HG03558 (cell line): Measurements from ENCODE around the gene ELL2.
"Not testable (repeated sequence)": the region's sequence is repeated elsewhere in the genome, so short reads cannot be mapped to it uniquely, and the experiment has no call there.

Experiments used
- ATAC-seq: cut with Tn5 transposase; IDR thresholded peaks from one replicate; pipeline ENCODE4 v1.9.1; 2021; ENCODE audit warnings: moderate number of reproducible peaks; ENCODE audit not compliant: unreplicated experiment; ENCODE audit errors: extremely low read depth

ELL2 gene

DNA sequence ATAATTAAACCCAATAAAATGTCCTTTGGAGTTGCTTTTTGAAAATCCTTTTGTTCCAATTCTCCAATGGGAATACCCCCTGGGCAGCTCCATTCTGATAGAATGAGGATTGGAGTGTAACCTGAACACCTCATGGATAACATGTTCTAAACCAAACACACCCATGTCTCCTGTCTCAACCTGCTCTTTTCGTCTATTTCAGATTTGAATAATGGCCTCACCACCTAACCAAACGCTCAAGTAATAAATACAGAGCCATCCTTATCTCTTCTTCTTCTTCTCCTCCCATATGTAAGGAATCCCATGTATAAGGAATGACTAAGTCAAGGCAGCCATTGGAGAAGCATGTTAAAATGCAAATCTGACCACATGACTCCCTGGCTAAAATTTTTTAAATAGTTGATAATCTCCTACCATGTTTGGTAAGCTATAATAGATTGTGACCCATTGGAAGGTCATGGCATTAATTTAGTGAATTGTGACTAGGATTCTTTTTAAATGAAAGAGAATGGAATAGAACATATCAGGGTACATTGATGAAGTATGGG lies 26.0 kb downstream of the ELL2 start:
- ATAC-seq: no peak

DNA sequence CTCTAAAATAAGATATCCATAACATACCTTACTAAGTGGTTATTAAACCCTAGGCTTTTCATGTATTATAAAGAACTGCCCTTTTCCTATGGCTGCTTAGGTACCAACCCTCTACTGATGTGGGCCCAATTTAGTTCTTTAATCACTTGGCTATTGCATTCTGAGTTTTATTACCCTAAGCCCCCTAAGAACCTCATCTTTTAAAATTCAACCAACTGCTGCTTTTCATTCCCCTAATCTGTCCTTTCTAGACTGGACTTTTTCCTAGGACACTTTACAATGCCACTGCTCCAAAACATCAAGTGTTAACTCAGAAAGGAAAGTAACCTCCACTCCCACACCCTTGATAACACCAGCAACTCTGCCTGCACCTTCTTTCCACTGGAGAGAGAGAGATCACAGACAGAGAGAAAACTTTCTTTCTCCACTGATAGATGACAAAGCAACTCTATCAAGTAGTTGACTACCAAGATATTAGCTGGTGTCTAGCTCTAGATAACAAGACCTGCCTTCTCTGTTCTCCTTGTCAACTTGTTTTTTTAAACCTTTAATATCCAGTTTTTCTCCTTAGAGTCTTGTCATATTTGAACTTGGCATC lies 27.3 kb downstream of the ELL2 start:
- ATAC-seq: no peak

DNA sequence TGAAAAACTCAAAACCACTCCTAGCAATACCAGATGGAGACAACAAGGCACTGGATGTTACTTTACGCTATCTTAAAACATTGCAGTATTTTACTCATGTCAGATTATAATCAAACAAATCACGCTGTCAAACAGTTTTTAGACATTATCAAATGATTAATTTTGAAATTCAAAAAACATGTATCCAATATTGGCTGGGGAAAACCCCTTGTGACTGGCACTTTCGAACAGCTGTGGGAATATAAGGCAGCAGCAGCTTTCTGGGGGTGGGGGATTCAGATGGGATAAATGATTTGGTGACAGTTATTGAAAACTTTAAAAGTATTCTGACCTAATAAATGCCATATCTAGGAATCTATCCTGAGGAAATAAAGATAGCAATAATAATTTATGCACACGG lies 28.7 kb downstream of the ELL2 start:
- no peak for ATAC-seq

GRCh38 chr5:95931079-95931833 lies 30.4 kb downstream of the ELL2 start:
- ATAC-seq: no peak

DNA sequence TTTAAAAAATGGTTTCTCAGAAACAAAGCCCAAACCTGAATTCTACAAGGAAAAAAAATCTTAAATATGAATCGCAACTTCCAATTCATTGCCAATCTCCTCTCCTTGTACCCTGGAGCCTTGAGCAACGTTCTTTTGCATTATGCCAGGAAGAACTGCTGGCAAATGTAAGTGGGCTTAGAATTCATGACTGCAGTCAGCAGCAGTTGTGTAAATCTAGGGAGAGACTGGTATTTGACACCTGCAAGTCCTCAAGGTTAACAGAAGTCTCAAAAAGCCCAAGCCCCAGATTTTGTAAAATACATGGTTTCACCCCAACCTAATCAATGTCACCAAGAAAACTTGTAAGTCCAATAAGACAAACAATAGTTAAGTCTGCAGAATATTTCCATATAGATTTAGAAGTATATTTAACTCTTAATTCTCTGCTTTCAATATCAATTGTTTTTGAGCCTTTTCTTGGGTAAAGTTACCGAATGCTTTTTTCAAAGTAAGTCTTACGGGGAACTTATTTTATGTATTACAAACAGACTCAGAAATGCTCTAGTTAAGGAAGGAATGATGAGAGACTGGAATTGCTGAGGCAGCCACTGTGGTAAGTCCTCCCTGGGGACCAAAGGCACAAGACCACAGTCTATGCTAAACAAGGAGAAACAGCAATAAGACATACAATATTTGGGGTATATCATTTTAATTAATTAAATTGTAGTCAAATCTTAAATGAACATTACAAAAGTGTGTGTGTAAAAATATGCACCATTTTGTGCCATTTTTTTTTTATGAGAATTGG lies 31.3 kb downstream of the ELL2 start:
- ATAC-seq: no peak

GRCh38 chr5:95928724-95929253 lies 32.9 kb downstream of the ELL2 start:
- ATAC-seq: no peak

- peak; percentile 40 for ATAC-seq
Observed at GRCh38 chr5:95927927-95928723, 33.5 kb downstream of the ELL2 start.

DNA sequence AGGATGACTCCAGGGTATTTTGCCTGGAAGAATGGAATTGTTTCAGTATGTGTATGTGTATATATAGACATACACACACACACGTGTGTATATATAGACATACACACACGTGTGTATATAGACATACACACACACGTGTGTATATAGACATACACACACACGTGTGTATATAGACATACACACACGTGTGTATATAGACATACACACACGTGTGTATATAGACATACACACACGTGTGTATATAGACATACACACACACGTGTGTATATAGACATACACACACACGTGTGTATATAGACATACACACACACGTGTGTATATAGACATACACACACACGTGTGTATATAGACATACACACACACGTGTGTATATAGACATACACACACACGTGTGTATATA lies 34.4 kb downstream of the ELL2 start:
- ATAC-seq: not testable (repeated sequence)

DNA sequence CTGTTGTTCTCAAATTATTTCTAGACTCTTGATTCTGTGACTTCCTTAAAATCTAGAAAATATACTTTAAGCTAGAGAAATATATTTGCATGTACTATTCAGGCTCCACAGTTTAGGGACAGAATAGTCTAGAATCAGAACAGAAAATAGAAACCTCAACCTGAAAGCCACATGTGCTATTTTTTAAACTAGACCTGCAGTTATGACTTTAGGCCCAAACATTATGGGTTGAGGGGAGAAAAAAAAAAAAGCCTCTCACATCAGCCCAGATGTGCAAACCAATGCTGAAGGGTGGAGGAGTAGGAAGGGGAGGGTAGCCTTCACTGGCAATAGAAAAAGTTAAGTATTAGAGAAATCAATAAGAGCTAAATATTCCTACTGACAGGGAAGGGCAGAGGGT lies 35.7 kb downstream of the ELL2 start:
- ATAC-seq: peak; percentile 38

DNA sequence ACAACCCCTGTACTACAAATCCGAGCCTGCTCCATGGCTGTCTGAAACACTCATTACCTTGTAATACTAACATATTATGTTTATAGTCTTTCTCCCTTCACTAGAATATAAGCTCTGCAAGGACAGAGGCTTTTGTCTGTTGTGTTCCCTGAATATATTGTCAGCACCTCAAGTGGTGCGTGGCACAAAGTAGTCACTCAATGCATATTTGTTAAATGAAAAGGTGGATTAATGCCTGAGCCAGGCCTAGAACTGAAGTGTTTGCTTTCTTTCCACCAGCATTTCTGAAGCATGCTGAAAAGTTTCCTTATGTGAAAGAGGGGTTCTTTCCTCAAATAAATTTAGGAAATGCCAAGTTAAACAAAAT lies 36.3 kb downstream of the ELL2 start:
- no peak for ATAC-seq

- no peak for ATAC-seq
Observed at GRCh38 chr5:95924720-95925377, 36.8 kb downstream of the ELL2 start.

DNA sequence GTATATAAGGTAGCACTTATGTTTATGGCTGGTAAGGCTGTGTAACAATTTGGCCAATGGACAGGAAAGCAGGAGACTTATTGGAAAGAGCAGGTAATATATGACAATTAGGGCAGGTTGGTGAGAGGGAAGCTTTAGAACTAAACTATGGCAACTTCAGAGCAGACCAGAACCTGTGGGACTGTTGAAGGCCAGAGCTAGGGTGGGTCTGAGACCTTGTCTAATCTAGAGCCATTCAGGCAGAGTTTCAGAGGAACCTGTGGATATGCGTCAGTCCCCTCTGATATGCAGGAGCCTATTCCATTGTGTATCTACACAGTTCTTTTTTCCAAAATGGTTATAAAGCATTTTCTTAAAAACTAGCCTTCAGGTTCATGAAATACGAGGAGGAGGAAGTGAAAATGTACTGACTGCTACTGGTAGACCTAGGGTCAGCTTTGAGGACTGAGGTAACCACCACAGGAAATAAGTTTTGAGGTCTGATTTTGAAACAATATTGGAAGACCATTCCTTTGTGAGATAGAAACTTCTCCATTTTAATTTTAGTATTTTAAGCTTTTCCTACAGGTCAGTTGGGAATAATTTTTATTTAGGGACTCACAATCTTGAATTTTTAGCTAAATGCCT lies 37.6 kb downstream of the ELL2 start:
- peak; percentile 23 for ATAC-seq

DNA sequence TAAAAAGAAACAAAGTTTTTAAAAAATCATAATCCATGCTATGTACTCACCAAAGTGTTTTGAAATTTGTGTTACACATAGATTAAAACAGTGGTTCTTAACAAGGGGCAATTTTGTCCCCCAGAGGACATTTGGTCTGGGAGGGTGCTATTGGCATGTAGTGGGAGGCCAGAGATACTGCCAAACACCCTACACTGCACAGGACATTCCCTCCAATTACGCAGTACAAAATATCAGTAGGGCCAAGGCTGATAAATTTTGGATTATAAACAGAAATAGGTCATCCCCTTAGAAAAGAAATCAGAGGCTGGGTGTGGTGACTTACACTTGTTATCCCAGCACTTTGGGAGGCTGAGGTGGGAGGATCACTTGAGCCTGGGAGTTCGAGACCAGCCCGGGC lies 38.9 kb downstream of the ELL2 start:
- no peak for ATAC-seq

GRCh38 chr5:95921501-95921900 lies 40.1 kb downstream of the ELL2 start:
- no peak for ATAC-seq

GRCh38 chr5:95920822-95921221 lies 40.8 kb downstream of the ELL2 start:
- no peak for ATAC-seq

GRCh38 chr5:95919658-95920057 lies 42.0 kb downstream of the ELL2 start:
- ATAC-seq: no peak

DNA sequence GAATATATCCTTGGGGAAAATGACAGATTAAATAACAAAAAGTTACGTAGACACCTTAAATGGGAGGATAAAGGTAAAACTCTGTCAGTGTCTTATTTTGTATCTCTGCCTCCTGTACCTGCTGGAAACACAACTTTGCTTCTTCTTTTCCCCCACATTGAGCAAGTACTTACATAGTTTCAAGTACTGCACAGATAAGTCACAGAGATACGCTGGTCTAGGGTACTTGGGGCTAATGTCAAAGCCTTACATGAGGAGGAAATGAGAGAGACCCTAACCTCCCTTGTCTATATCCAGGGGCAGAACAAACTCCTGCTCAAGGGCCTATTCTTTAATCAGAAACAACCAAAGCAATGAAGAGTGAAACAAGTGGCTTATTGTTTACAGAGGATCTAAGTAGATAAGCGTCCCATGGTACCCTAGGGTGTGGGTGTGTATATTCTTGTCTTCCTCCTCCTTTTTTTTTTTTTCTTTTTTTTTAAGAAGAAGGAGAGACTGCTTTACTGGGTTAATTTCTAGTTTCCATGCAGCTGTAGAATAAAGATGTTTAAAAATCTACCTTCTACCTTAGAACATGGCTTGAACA lies 43.1 kb downstream of the ELL2 start:
- ATAC-seq: no peak

- ATAC-seq: no peak
Observed at GRCh38 chr5:95917207-95917606, 44.4 kb downstream of the ELL2 start.

- ATAC-seq: no peak
Observed at GRCh38 chr5:95916687-95917085, 45.0 kb downstream of the ELL2 start.
